Hepatocyte (in vitro differentiated cells): Measurements from ENCODE around the gene DAB1. TPM values are rescaled to one million over a fixed set of nuclear protein-coding genes. Genes with fewer than 3 reads are reported as not detected.

Experiments used
- DNase-seq: peaks from one replicate; pipeline ENCODE4 v3.0.0-alpha.2; 2016; ENCODE audit warnings: low spot score
- H2AFZ ChIP-seq: fragments of 200-600 bp; sonication (generic); 2 replicates; pipeline ENCODE4 v1.6.0; 2016; ENCODE audit warnings: antibody characterized with exemption, mild to moderate bottlenecking
- H3K27ac ChIP-seq: fragments of 200-600 bp; sonication (generic); 2 replicates; pipeline ENCODE4 v1.5.1; 2016; ENCODE audit warnings: mild to moderate bottlenecking
- H3K27me3 ChIP-seq: fragments of 200-600 bp; sonication (generic); 2 replicates; pipeline ENCODE4 v1.6.1; 2016
- H3K36me3 ChIP-seq: fragments of 200-600 bp; sonication (generic); replicated peaks from 2 replicates; pipeline ENCODE4 v1.5.1; 2016; ENCODE audit warnings: low read depth; ENCODE audit not compliant: insufficient read depth
- H3K4me1 ChIP-seq: fragments of 200-600 bp; sonication (generic); 2 replicates; pipeline ENCODE4 v1.5.1; 2016; ENCODE audit warnings: mild to moderate bottlenecking, moderate library complexity; ENCODE audit not compliant: insufficient read depth
- H3K4me2 ChIP-seq: fragments of 200-600 bp; sonication (generic); 2 replicates; pipeline ENCODE4 v1.6.0; 2016
- H3K4me3 ChIP-seq: fragments of 200-600 bp; sonication (generic); 2 replicates; pipeline ENCODE4 v1.5.1; 2016; ENCODE audit warnings: mild to moderate bottlenecking
- H3K79me2 ChIP-seq: fragments of 200-600 bp; sonication (generic); 2 replicates; pipeline ENCODE4 v1.6.0; 2017; ENCODE audit warnings: mild to moderate bottlenecking
- H3K9me2 ChIP-seq: fragments of 200-600 bp; sonication (generic); replicated peaks from 2 replicates; pipeline ENCODE4 v1.6.0; 2017; ENCODE audit warnings: mild to moderate bottlenecking; ENCODE audit not compliant: insufficient read depth
- H3K9me3 ChIP-seq: fragments of 200-600 bp; sonication (generic); 2 replicates; pipeline ENCODE4 v1.5.1; 2016; ENCODE audit warnings: low read depth, mild to moderate bottlenecking
- H4K20me1 ChIP-seq: fragments of 200-600 bp; sonication (generic); 2 replicates; pipeline ENCODE4 v1.6.0; 2016; ENCODE audit warnings: mild to moderate bottlenecking; ENCODE audit not compliant: insufficient read depth, poor library complexity, severe bottlenecking
- EZH2 ChIP-seq: fragments of 200-600 bp; sonication (generic); IDR thresholded peaks from 2 replicates; pipeline ENCODE4 v1.6.1; 2016; ENCODE audit warnings: antibody characterized with exemption, mild to moderate bottlenecking, borderline replicate concordance
- EZH2phosphoT487 ChIP-seq: fragments of 200-600 bp; sonication (generic); IDR thresholded peaks from one replicate; pipeline ENCODE4 v1.6.1; 2018; ENCODE audit warnings: antibody characterized with exemption, mild to moderate bottlenecking, low read depth, moderate library complexity; ENCODE audit not compliant: unreplicated experiment, severe bottlenecking
- WGBS: methylation state at CpG from one replicate; pipeline ENCODE4 v1.1.6; 2016; ENCODE audit warnings: low lambda C conversion rate; ENCODE audit errors: missing lambda C conversion rate; 5-methylcytosine and 5-hydroxymethylcytosine counted together
- polyA plus RNA-seq: library from polyadenylated mRNA; unstranded; fragments of >200 nt; fragmentation: Nextera tagmentation; extraction: Ambion mirVana; gene quantifications from 2 replicates; pipeline ENCODE4 v1.2.1, GENCODE V29; 2016
- total RNA-seq: library from RNA; depleted of rRNA; stranded (reverse); fragments of >200 nt; gene quantifications from 2 replicates; pipeline ENCODE4 v1.2.3, GENCODE V29; 2014
- TF ChIP-seq, protein P1 (sequence below): fragments of 200-600 bp; sonication (generic); IDR thresholded peaks from 2 replicates; pipeline ENCODE4 v1.5.1; 2016; ENCODE audit warnings: antibody characterized with exemption, mild to moderate bottlenecking; ENCODE audit not compliant: poor library complexity

Gene DAB1
- total and polyA plus RNA-seq, 2 experiments from 2014 or later, result 19.5 to 37.6 TPM

DNA sequence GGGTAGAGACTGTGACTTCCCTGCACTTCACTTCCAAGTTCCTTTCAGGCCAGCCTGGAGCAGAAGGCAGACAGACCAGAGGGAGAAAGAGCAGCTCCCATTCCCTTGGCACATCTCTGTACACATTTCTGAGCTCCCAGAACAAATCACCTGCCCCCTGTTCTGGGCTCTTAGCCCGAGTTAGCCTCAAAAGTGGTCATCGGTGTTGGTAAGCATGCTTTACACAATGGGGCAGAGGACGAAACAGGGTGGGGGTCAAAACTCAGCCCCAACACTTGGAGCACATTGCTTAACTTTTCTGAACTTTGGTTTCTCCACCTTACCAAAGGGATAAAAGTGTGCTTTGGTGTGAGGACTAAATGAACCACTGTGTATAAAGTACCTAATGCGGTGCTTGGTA is 98.7 kb downstream of the DAB1 start:
- DNase-seq, result peak; percentile 10
- no peaks in the 10 kb centered on the region for H3K9me3 ChIP-seq
- TF ChIP-seq EZH2 (no peak), EZH2phosphoT487 (no peak)
- TF ChIP-seq, protein P1, sequence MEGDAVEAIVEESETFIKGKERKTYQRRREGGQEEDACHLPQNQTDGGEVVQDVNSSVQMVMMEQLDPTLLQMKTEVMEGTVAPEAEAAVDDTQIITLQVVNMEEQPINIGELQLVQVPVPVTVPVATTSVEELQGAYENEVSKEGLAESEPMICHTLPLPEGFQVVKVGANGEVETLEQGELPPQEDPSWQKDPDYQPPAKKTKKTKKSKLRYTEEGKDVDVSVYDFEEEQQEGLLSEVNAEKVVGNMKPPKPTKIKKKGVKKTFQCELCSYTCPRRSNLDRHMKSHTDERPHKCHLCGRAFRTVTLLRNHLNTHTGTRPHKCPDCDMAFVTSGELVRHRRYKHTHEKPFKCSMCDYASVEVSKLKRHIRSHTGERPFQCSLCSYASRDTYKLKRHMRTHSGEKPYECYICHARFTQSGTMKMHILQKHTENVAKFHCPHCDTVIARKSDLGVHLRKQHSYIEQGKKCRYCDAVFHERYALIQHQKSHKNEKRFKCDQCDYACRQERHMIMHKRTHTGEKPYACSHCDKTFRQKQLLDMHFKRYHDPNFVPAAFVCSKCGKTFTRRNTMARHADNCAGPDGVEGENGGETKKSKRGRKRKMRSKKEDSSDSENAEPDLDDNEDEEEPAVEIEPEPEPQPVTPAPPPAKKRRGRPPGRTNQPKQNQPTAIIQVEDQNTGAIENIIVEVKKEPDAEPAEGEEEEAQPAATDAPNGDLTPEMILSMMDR, result no peak
- H3K4me1 ChIP-seq, result peaks cover 9% of the 10 kb centered on the region
- H3K27ac ChIP-seq, result peak overlapping the region; percentile 59
- no peaks in the 10 kb centered on the region for H3K36me3 ChIP-seq
- no peaks in the 10 kb centered on the region for H4K20me1 ChIP-seq
- no peak overlapping the region for H3K4me3 ChIP-seq
- 69% methylated on average over 4 of the region's 4 CpGs for WGBS
- no peaks in the 10 kb centered on the region for H3K9me2 ChIP-seq
- peak overlapping the region; percentile 22 for H3K4me2 ChIP-seq
- H3K27me3 ChIP-seq, result no peaks in the 10 kb centered on the region
- no peak overlapping the region for H2AFZ ChIP-seq
- no peaks in the 10 kb centered on the region for H3K79me2 ChIP-seq

DNA sequence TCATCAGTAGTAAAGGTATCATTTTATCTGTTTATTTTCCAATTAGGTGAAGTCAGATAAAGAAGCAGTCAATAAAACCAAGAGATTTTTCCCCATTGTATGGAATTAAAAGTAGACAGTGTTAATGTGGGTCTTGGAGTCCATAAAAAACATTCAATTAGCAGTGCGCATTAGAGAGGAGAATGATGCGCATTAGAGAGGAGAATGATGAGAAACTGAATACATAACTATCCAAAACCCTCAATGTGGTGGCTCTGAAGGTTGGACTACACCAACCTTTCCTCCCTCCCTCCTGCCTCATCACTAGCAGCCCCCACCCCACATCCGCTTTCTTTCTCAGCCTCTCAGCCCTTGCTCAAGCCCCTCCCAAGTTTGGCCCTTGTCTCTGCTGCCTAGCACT is 99.5 kb downstream of the DAB1 start:
- H3K4me1 ChIP-seq, result peaks cover 15% of the 10 kb centered on the region
- WGBS, result 92% methylated on average over 3 of the region's 3 CpGs
- H3K9me3 ChIP-seq, result no peaks in the 10 kb centered on the region
- DNase-seq, result no peak
- H3K27me3 ChIP-seq, result no peaks in the 10 kb centered on the region
- no peaks in the 10 kb centered on the region for H4K20me1 ChIP-seq
- no peak overlapping the region for H3K4me2 ChIP-seq
- no peak overlapping the region for H2AFZ ChIP-seq
- peak overlapping the region; percentile 59 for H3K27ac ChIP-seq
- H3K36me3 ChIP-seq, result no peaks in the 10 kb centered on the region
- H3K79me2 ChIP-seq, result no peaks in the 10 kb centered on the region
- TF ChIP-seq EZH2, result no peak
- TF ChIP-seq, protein P1, result no peak
- no peaks in the 10 kb centered on the region for H3K9me2 ChIP-seq
- H3K4me3 ChIP-seq, result no peak overlapping the region

DNA sequence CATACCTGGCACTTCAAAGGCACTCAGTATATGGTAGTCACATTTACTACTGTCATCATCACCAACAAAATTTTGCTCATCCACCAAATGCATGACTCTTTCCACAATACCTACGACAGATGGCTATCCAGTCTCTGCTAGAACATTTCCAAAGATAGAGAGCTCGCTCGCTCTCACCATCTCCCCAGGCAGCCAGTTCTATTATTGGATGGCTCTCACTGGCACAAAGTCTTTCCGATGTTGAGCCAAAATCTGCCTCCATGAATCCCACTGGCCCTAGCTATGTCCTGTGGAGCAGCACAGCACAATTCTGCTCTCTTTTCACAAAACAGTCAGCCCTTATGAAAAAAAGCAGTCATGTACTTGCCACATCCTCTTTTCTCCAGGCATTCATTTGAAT is 102.1 kb downstream of the DAB1 start:
- no peaks in the 10 kb centered on the region for H3K36me3 ChIP-seq
- H3K79me2 ChIP-seq, result no peaks in the 10 kb centered on the region
- no peaks in the 10 kb centered on the region for H4K20me1 ChIP-seq
- no peaks in the 10 kb centered on the region for H3K9me3 ChIP-seq
- H3K27ac ChIP-seq, result no peak overlapping the region
- no peak overlapping the region for H3K4me2 ChIP-seq
- no peaks in the 10 kb centered on the region for H3K9me2 ChIP-seq
- TF ChIP-seq, protein P1, result no peak
- TF ChIP-seq EZH2phosphoT487, result no peak
- TF ChIP-seq EZH2, result no peak
- DNase-seq, result no peak
- WGBS, result 93% methylated on average over 4 of the region's 4 CpGs
- H3K27me3 ChIP-seq, result no peaks in the 10 kb centered on the region
- H3K4me1 ChIP-seq, result peaks cover 15% of the 10 kb centered on the region
- no peak overlapping the region for H2AFZ ChIP-seq
- no peak overlapping the region for H3K4me3 ChIP-seq

DNA sequence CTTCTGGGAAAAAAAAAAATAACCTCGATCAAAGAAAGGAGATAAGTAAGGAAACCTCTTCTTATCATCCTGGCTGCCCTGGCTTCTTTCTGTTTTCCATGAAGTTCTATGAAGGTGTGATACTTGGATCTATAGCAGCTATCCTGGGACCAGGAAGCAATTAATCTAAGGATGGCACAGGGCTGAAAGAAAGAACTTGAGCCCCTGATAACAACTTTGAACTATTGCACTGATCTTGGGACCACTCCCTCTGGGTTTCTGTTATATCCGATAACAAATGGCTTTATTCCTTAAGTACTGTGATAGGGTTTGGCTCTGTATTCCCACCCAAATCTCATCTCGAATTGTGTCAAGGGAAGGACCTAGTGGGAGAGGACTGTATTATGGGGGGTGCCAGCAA is 104.1 kb downstream of the DAB1 start:
- no peak overlapping the region for H3K27ac ChIP-seq
- H2AFZ ChIP-seq, result no peak overlapping the region
- no peak overlapping the region for H3K4me2 ChIP-seq
- H4K20me1 ChIP-seq, result no peaks in the 10 kb centered on the region
- no peak for DNase-seq
- TF ChIP-seq, protein P1, result no peak
- TF ChIP-seq EZH2, result no peak
- TF ChIP-seq EZH2phosphoT487, result no peak
- H3K4me1 ChIP-seq, result peaks cover 6% of the 10 kb centered on the region
- no peaks in the 10 kb centered on the region for H3K36me3 ChIP-seq
- no peaks in the 10 kb centered on the region for H3K9me3 ChIP-seq
- no peaks in the 10 kb centered on the region for H3K27me3 ChIP-seq
- 64% methylated on average over 3 of the region's 3 CpGs for whole genome bisulfite sequencing
- H3K79me2 ChIP-seq, result no peaks in the 10 kb centered on the region
- H3K9me2 ChIP-seq, result no peaks in the 10 kb centered on the region
- no peak overlapping the region for H3K4me3 ChIP-seq
